ENCODE data around the gene SCN11A. TPM values are rescaled to one million over a fixed set of nuclear protein-coding genes. Genes with fewer than 3 reads are reported as not detected.

Gene SCN11A
- total and polyA plus RNA-seq, 2 donors (not counting 1 experiment from before 2014, with no cell fraction given), result 0.01 to 0.17 TPM

- no peak for DNase-seq (ENCODE audit: low read depth in 2 of 2)
- no peaks in the 10 kb centered on the region for H3K9me3 ChIP-seq (ENCODE audit: control insufficient read depth, insufficient read depth, low read depth, low read length)
- no peak overlapping the region for H3K4me2 ChIP-seq (ENCODE audit: extremely low read depth, insufficient read depth, low read length)
These were observed 43.3 kb upstream of the SCN11A start for GRCh38 chr3:39094851-39095677.

DNA sequence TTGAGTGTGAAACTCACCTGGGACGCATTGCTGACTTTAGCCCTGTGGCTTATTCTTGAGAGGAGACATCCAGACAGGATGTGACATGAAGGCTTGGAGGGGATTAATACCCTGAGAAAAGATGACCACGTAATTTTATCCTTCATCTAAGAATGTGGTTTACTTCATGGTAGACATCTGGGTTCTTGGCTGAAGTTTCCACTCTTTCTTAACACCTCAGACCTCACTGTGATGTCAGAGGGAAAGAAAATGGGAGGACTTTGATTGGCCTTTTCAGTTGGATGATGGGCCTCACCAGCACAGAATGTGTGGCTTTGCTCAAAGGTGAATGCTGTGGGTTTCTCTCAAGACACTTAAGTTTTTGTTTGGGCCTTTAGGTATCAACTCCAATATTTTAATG, 39.2 kb upstream of the SCN11A start:
- Histone ChIP-seq H3K79me2 (ENCODE audit: control insufficient read depth, insufficient read depth, low read length) (no peaks in the 10 kb centered on the region), H3K4me2 (ENCODE audit: extremely low read depth, insufficient read depth, low read length) (no peak overlapping the region), H3K9me3 (ENCODE audit: control insufficient read depth, insufficient read depth, low read depth, low read length) (no peaks in the 10 kb centered on the region), H3K9ac (ENCODE audit: insufficient read depth, low read length) (no peak overlapping the region), H3K4me3 (replicated peaks in 1 of 4; ENCODE audit: control extremely low read depth in 1 of 4, insufficient read depth in 1 of 4, low read depth in 3 of 4, low read length in 4 of 4) (no peak overlapping the region), H4K20me1 (ENCODE audit: control insufficient read depth, extremely low read depth, insufficient read depth, low read length) (no peaks in the 10 kb centered on the region), H3K4me1 (ENCODE audit: control insufficient read depth, extremely low read depth, insufficient read depth, low read length) (no peaks in the 10 kb centered on the region), H3K27me3 (ENCODE audit: control insufficient read depth, insufficient read depth, low read length) (no peaks in the 10 kb centered on the region), H3K27ac (ENCODE audit: insufficient read depth, low read length) (no peak overlapping the region), H2AFZ (ENCODE audit: low read length) (no peak overlapping the region), H3K36me3 (ENCODE audit: control insufficient read depth, insufficient read depth, low read length) (peaks cover 9% of the 10 kb centered on the region)
- DNase-seq (ENCODE audit: low read depth in 2 of 2), result peak; percentile 16 to 51
- TF ChIP-seq EZH2 (IDR thresholded peaks at IDR 0.05; ENCODE audit: low read length, missing control alignments) (no peak), CTCF (conservative IDR thresholded peaks at IDR 0.05 in 1 of 2, IDR thresholded peaks at IDR 0.05 in 1 of 2; ENCODE audit: low read depth in 1 of 2, low read length in 2 of 2) (no peak)

More at GRCh38 chr3:39094851-39095677, 43.3 kb upstream of the SCN11A start:
- H3K27ac ChIP-seq (ENCODE audit: insufficient read depth, low read length), result no peak overlapping the region
- no peak overlapping the region for H3K4me3 ChIP-seq (replicated peaks in 1 of 4; ENCODE audit: control extremely low read depth in 1 of 4, insufficient read depth in 1 of 4, low read depth in 3 of 4, low read length in 4 of 4)
- H3K9ac ChIP-seq (ENCODE audit: insufficient read depth, low read length), result no peak overlapping the region
- no peaks in the 10 kb centered on the region for H3K27me3 ChIP-seq (ENCODE audit: control insufficient read depth, insufficient read depth, low read length)
- H4K20me1 ChIP-seq (ENCODE audit: control insufficient read depth, extremely low read depth, insufficient read depth, low read length), result no peaks in the 10 kb centered on the region
- H3K79me2 ChIP-seq (ENCODE audit: control insufficient read depth, insufficient read depth, low read length), result no peaks in the 10 kb centered on the region
- H3K36me3 ChIP-seq (ENCODE audit: control insufficient read depth, insufficient read depth, low read length), result peaks cover 11% of the 10 kb centered on the region
- no peak for TF ChIP-seq CTCF (conservative IDR thresholded peaks at IDR 0.05 in 1 of 2, IDR thresholded peaks at IDR 0.05 in 1 of 2; ENCODE audit: low read depth in 1 of 2, low read length in 2 of 2)
- TF ChIP-seq EZH2 (IDR thresholded peaks at IDR 0.05; ENCODE audit: low read length, missing control alignments), result no peak
- no peaks in the 10 kb centered on the region for H3K4me1 ChIP-seq (ENCODE audit: control insufficient read depth, extremely low read depth, insufficient read depth, low read length)
- H2AFZ ChIP-seq (ENCODE audit: low read length), result no peak overlapping the region

GRCh38 chr3:39088889-39089288, 37.1 kb upstream of the SCN11A start:
- H3K9me3 ChIP-seq (ENCODE audit: control insufficient read depth, insufficient read depth, low read depth, low read length), result no peaks in the 10 kb centered on the region
- H3K4me3 ChIP-seq (replicated peaks in 1 of 4; ENCODE audit: control extremely low read depth in 1 of 4, insufficient read depth in 1 of 4, low read depth in 3 of 4, low read length in 4 of 4), result no peak overlapping the region
- H3K36me3 ChIP-seq (ENCODE audit: control insufficient read depth, insufficient read depth, low read length), result peaks cover 9% of the 10 kb centered on the region
- H3K4me2 ChIP-seq (ENCODE audit: extremely low read depth, insufficient read depth, low read length), result no peak overlapping the region
- H3K79me2 ChIP-seq (ENCODE audit: control insufficient read depth, insufficient read depth, low read length), result no peaks in the 10 kb centered on the region
- DNase-seq (ENCODE audit: low read depth in 2 of 2), result peak; percentile 5 to 32
- no peak overlapping the region for H3K27ac ChIP-seq (ENCODE audit: insufficient read depth, low read length)
- no peaks in the 10 kb centered on the region for H3K4me1 ChIP-seq (ENCODE audit: control insufficient read depth, extremely low read depth, insufficient read depth, low read length)
- H3K27me3 ChIP-seq (ENCODE audit: control insufficient read depth, insufficient read depth, low read length), result no peaks in the 10 kb centered on the region
- H4K20me1 ChIP-seq (ENCODE audit: control insufficient read depth, extremely low read depth, insufficient read depth, low read length), result no peaks in the 10 kb centered on the region
- H3K9ac ChIP-seq (ENCODE audit: insufficient read depth, low read length), result no peak overlapping the region
- no peak overlapping the region for H2AFZ ChIP-seq (ENCODE audit: low read length)
- TF ChIP-seq EZH2 (IDR thresholded peaks at IDR 0.05; ENCODE audit: low read length, missing control alignments) (no peak), CTCF (conservative IDR thresholded peaks at IDR 0.05 in 1 of 2, IDR thresholded peaks at IDR 0.05 in 1 of 2; ENCODE audit: low read depth in 1 of 2, low read length in 2 of 2) (no peak)
